ENCODE results near the gene ATP11B.

Gene ATP11B

GRCh38 chr3:182925330-182925943 lies 132.1 kb downstream of the ATP11B start (continued):
- no peak for TF ChIP-seq PRDM2 (tag by site-specific recombination; IDR thresholded peaks at IDR 0.05; ENCODE audit: borderline replicate concordance)
- no peak for TF ChIP-seq ZNF148 (tag by site-specific recombination; IDR thresholded peaks at IDR 0.05; ENCODE audit: borderline replicate concordance)
- no peak for TF ChIP-seq ZNF10 (tag by site-specific recombination; IDR thresholded peaks at IDR 0.05)
- no peak for TF ChIP-seq ZNF404 (tag by site-specific recombination; IDR thresholded peaks at IDR 0.05)
- TF ChIP-seq, protein P1, sequence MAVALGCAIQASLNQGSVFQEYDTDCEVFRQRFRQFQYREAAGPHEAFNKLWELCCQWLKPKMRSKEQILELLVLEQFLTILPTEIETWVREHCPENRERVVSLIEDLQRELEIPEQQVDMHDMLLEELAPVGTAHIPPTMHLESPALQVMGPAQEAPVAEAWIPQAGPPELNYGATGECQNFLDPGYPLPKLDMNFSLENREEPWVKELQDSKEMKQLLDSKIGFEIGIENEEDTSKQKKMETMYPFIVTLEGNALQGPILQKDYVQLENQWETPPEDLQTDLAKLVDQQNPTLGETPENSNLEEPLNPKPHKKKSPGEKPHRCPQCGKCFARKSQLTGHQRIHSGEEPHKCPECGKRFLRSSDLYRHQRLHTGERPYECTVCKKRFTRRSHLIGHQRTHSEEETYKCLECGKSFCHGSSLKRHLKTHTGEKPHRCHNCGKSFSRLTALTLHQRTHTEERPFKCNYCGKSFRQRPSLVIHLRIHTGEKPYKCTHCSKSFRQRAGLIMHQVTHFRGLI (tag by site-specific recombination; IDR thresholded peaks at IDR 0.05): no peak
- TF ChIP-seq ZNF23 (tag by site-specific recombination; IDR thresholded peaks at IDR 0.05; ENCODE audit: borderline replicate concordance): no peak
- TF ChIP-seq KLF9 (tag by site-specific recombination; IDR thresholded peaks at IDR 0.05; ENCODE audit: low read depth): no peak

DNA sequence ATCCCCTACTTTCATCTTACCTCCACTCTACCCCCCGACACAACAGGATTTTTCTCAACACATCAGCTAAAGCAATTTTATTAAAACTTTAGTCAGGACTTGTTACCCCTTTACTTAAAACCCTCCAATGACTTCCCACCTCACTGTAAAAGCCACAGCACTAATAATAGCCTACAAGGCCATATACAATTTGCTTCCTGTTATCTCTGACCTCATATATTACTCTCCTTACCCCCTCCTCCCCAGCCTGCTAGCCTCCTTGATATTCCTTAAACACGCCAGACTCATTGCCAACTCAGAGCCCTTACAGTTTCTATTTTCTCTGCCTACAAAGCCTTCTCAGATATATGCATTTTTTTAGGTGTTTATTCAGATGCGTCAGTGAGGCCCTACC lies 132.6 kb downstream of the ATP11B start:
- H3K4me1 ChIP-seq (ENCODE audit: control insufficient read depth, insufficient read depth, low read length): no peaks in the 10 kb centered on the region
- H3K36me3 ChIP-seq (ENCODE audit: control insufficient read depth in 2 of 2, insufficient read depth in 1 of 2, low read length in 2 of 2): no peaks in the 10 kb centered on the region
- H3K9me3 ChIP-seq (ENCODE audit: control insufficient read depth, insufficient read depth, low read depth, low read length): no peaks in the 10 kb centered on the region
- POLR2A ChIA-PET: no interaction called here
- CTCF ChIA-PET: interaction anchor here (0.6 kb wide), 1 partner anchor 637 kb away, joined by 3 read pairs; no protein-coding TSS in a partner anchor
- no peak for TF ChIP-seq ZNF23 (tag by site-specific recombination; IDR thresholded peaks at IDR 0.05; ENCODE audit: borderline replicate concordance)
- no peak overlapping the region for H3K27ac ChIP-seq (ENCODE audit: extremely low read depth, low read depth, low read length)
- no peak overlapping the region for H3K4me3 ChIP-seq (ENCODE audit: low read depth, low read length)

DNA sequence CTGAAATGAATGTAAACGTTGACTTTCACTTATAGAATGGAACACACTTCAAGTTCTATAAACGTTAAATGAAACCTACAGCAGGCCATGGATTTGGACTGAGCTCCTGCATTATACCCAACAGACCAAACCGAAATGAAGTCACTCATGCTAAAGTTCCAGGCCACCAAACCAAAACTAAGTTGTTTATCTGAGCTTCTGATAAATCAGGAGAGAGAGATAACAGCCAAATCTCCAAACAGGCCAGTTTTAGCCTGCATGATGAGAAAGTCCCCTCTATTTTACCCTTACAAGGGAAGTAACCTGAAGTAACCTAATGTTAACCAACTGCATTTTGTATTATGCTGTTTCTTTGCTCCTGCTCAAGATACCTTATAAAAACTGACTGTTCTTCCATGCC lies 142.5 kb downstream of the ATP11B start:
- H3K4me3 ChIP-seq (ENCODE audit: low read depth, low read length): no peak overlapping the region
- CTCF ChIA-PET: interaction anchor here (1.0 kb wide), 1 partner anchor 252 kb away, joined by 3 read pairs; no protein-coding TSS in a partner anchor
- H3K36me3 ChIP-seq (ENCODE audit: control insufficient read depth in 2 of 2, insufficient read depth in 1 of 2, low read length in 2 of 2): no peaks in the 10 kb centered on the region
- POLR2A ChIA-PET: no interaction called here
- H3K27ac ChIP-seq (ENCODE audit: extremely low read depth, low read depth, low read length): no peak overlapping the region
- H3K9me3 ChIP-seq (ENCODE audit: control insufficient read depth, insufficient read depth, low read depth, low read length): no peaks in the 10 kb centered on the region
- no peaks in the 10 kb centered on the region for H3K4me1 ChIP-seq (ENCODE audit: control insufficient read depth, insufficient read depth, low read length)
- TF ChIP-seq ZNF292 (tag by site-specific recombination; IDR thresholded peaks at IDR 0.05; ENCODE audit: borderline replicate concordance, low read depth): no peak
- TF ChIP-seq ZNF623 (tag by site-specific recombination; IDR thresholded peaks at IDR 0.05): no peak
- TF ChIP-seq ZSCAN30 (tag by site-specific recombination; IDR thresholded peaks at IDR 0.05): no peak
- TF ChIP-seq ZBTB48 (tag by site-specific recombination; IDR thresholded peaks at IDR 0.05): no peak
- TF ChIP-seq ZBTB26 (tag by site-specific recombination; optimal IDR thresholded peaks at IDR 0.05): no peak
- TF ChIP-seq ZNF549 (tag by site-specific recombination; IDR thresholded peaks at IDR 0.05): no peak
- TF ChIP-seq BCL11A (tag by site-specific recombination; IDR thresholded peaks at IDR 0.05; ENCODE audit: low read depth): no peak
- TF ChIP-seq ZNF704 (tag by site-specific recombination; IDR thresholded peaks at IDR 0.05): no peak
- no peak for TF ChIP-seq GLI2 (tag by site-specific recombination; IDR thresholded peaks at IDR 0.05; ENCODE audit: borderline replicate concordance, low read depth)
- TF ChIP-seq HOXC10 (CRISPR knock-in tag; IDR thresholded peaks at IDR 0.05): no peak

Measured in HEK293 (cell line).